Renal pelvis (tissue), 4 donors: ENCODE results near the gene BMP4. TPM values are rescaled to one million over a fixed set of nuclear protein-coding genes. Genes with fewer than 3 reads are reported as not detected.

ENCODE experiments used
- DNase-seq: peaks from one replicate; pipeline ENCODE4 v3.0.0-alpha.2; 2013
- polyA plus RNA-seq, 3 donors: library from polyadenylated mRNA; unstranded; fragments of 120-200 nt; gene quantifications; one replicate each; pipeline ENCODE4 v1.2.1, GENCODE V29; 2013; ENCODE audit not compliant: insufficient read length in 3 of 3

Gene BMP4
- polyA plus RNA-seq, 3 donors, result 48.1 to 54.4 (median 49.3) TPM

GRCh38 chr14:53900499-53900898 is 56.1 kb downstream of the BMP4 start:
- DNase-seq, result no peak
